Stimulated activated CD4-positive, alpha-beta T cell treated with anti-CD3 and anti-CD28 coated beads, Interleukin-4, amount 100 ng/mL, for 24 hours (primary cell): ENCODE results near the gene ALKBH4.
A peak's percentile ranks its signal among the peaks of the same experiment; 100 is the strongest.
"Not testable (repeated sequence)": the region's sequence is repeated elsewhere in the genome, so short reads cannot be mapped to it uniquely, and the experiment has no call there.

Experiments
- DNase-seq: peaks from one replicate; pipeline ENCODE4 v3.0.0-alpha.2; 2020

ALKBH4 gene

DNA sequence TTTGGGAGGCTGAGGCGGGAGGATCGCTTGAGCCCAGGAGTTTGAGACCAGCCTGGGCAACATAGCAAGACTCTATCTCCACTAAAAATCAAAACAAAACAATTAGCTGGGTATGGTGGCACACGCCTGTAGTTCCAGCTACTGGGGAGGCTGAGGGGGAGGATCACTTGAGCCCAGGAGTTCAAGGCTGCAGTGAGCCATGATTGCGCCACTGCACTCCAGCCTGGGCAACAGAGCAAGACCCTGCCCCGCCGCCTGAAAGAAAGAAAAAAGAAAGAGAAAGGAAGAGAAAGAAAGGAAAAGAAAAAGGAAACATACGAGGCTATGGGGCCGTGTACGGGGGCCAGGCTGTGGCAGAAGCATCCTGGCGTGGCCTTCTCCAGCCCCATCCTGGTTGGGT, 9.7 kb downstream of the ALKBH4 start:
- DNase-seq = not testable (repeated sequence)

DNA sequence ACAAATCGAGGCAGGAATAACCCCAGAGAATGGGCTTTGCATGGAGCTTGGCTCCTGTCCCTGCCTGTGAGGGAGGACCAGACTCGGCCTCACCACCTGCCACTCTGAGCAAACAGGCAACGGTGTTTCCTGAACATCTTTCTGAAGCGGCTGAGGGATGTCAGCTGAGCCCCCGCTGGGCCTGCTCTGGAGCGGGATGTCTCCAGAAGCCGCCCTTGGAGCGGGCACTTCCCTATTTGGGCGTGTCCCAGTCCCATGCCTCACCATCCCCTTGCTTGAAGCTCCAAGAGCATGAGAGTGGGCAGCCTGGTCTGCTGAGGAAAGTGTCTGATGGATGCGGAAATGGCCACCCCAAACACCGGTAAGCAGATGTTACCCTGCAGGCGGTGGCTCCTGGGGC, 10.2 kb downstream of the ALKBH4 start:
- no peak for DNase-seq

GRCh38 chr7:102453319-102453718, 11.3 kb downstream of the ALKBH4 start:
- DNase-seq = no peak

GRCh38 chr7:102452451-102452850, 12.2 kb downstream of the ALKBH4 start:
- DNase-seq = no peak

- DNase-seq = no peak
Observed at GRCh38 chr7:102451371-102452054, 13.2 kb downstream of the ALKBH4 start.

DNA sequence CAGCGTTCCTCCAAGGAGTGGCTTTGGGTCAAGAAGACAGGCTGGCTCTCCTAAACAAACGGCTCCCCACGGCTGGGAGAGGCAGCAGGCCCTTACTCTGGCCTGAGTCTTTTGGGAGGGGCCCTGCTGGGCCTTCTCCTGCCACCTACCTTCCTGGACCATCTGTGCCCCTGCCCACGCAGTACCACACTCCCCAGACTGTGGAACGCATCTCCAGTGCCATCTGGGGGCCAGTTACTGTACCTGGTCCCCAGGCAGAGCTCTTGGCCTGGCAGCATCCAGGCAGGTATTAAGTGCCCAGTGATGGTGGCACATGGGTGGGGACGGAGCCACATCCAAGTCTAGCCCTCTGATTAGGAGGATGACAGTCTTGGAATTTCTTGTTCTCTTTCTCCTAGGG, 14.4 kb downstream of the ALKBH4 start:
- DNase-seq = peak; percentile 60

- DNase-seq = no peak
Observed at GRCh38 chr7:102449136-102449535, 15.5 kb downstream of the ALKBH4 start.

- DNase-seq = no peak
Observed at GRCh38 chr7:102447311-102447710, 17.4 kb downstream of the ALKBH4 start.

DNA sequence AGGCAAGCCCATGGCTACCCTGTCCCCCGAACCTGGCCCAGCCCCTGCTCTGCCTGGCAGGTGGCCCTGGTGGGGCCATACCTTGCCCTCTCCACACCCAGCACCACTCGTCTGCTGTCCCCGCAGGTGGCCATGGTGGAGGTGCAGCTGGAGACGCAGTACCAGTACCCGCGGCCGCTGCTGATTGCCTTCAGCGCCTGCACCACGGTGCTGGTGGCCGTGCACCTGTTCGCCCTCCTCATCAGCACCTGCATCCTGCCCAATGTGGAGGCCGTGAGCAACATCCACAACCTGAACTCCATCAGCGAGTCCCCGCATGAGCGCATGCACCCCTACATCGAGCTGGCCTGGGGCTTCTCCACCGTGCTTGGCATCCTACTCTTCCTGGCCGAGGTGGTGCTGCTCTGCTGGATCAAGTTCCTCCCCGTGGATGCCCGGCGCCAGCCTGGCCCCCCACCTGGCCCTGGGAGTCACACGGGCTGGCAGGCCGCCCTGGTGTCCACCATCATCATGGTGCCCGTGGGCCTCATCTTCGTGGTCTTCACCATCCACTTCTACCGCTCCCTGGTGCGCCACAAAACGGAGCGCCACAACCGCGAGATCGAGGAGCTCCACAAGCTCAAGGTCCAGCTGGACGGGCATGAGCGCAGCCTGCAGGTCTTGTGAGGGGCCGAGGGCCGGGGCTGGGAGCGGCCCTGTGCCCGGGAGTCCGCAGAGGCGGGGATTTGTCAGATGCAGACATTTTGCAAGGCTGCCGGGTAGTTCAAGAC, 18.1 kb downstream of the ALKBH4 start:
- DNase-seq = no peak

GRCh38 chr7:102445674-102446071, 19.0 kb downstream of the ALKBH4 start:
- DNase-seq = no peak

DNA sequence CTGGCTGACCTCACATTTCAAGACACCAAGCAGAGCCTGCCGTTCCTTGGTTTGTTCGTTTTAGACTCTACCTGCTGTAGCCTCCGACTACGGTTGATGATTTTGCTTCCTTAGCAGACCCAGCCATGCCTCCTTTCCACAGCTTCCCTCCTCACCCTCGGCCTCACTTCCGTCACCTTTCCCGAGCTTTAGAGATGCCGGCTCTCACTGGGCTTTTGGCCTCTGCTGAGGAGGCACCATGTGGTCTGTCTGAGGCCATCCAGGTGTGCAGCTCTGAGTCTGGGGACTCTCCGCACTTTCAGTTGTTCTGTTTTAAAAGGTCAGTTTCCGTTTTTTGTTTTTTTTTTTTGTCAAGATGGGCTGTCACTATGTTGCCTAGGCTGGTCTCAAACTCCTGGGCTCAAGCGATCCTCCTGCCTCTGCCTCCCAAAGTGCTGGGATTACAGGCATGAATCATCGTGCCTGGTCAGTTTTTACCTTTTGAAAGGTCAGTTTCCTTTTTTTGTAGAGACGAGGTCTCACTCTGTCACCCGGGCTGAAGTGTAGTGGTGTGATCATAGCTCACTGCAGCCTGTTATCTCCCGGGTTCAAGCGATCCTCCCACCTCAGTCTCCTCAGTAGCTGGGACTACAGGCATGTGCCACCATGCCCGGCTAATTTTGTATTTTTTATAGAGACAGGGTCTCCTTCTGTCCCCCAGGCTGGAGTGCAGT, 19.5 kb downstream of the ALKBH4 start:
- DNase-seq = no peak

- DNase-seq = no peak
Observed at GRCh38 chr7:102439963-102440795, 24.5 kb downstream of the ALKBH4 start.

DNA sequence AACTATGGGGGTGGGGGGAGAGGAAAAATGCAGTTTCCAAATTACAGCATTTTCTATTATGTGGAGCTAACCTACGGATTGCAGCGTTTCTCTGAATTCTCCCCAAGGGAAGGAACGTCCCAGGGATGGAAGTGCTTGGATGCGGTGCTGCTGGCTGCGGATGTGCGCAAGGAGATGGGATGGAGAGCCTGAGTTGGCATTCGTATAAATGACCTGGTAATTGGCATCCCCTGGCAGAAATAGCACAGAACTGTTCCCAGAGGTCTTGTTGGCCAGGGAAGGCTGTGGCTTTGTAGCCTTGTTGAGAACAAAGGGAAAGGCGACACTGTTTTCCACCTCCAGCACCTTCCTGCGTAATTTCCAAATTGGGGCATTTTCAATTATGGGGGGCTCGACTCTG, 28.5 kb downstream of the ALKBH4 start:
- DNase-seq = no peak

DNA sequence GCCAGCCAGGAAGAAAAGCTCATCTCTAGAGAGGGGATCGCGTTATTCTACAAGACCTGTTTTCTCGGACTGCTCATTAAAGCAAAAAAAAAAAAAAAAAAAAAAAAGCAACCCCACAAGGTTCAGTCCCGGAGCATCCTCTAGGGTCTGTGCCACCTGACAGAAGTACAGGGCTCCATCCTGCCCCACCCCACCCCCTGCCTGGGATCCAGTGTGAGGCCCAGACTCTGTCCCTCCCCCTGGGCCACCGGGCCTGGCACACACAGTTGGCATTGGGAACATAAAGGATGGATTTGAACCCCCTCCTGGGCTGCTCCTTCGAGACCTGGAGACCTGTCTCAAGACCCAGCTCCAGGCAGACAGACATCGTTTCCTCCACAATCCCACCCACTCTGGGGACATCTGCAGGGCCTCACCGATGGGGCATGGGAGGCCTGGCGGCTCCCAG, 30.6 kb downstream of the ALKBH4 start:
- DNase-seq = no peak

- peak; percentile 86 for DNase-seq
Observed at GRCh38 chr7:102433219-102434038, 31.2 kb downstream of the ALKBH4 start, which contains the start of gene ORAI2. TSS of gene ORAI2 (plus strand) at chr7:102433575. CDS start at chr7:102438957, 5,382 bp downstream.

GRCh38 chr7:102432442-102433218, 32.0 kb downstream of the ALKBH4 start:
- DNase-seq = no peak

DNA sequence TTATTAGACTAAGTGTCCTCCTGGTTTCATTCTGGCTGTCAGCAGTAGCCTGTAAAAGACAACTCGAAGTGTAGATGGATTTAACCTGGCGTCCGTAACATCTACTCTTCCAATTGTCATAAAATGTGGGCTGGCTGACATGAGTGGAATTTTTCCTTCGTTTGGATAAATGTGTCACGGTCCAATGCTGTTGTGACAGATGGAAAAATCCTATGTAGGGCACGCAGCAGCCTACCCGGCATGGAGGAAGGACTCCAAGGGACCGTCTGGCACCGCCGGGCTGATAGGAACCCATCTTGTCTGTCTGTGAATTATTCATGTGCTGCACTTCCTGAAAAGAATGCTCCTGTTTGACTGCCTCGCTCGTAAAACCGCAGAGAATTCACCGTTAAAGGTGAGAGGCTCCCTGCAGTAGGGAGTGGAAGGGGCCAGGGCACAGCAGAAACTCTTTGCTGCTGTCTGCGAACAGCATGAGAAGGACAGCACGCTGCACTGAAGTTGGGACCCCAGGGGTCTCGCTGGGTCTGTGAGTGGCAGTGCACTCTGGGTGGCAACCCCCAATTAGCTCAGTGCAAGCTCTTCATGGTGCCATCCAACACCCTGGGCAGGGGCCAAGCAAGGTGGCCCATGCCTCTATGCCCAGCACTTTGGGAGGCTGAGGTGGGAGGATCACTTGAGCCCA, 32.9 kb downstream of the ALKBH4 start:
- DNase-seq = peak; percentile 53

GRCh38 chr7:102429141-102429899, 35.3 kb downstream of the ALKBH4 start:
- no peak for DNase-seq

DNA sequence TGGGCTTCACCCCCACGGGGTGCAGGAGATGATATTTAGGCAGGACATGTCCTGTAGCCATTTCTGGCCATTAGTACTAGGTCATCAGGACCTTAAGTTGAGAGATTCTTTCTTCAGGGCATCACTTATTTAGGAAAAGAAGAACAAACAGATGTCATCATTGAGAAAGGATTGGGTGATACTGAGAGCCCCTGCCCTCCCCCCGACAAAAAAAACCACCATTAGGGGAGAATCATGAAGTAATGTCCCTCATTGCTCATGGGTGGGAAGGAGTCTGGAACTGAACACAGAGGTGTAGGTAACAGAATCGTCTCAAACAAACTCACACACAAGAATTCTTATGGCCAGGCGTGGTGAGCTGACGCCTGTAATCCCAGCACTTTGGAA, 37.7 kb downstream of the ALKBH4 start:
- DNase-seq = no peak
